Measurements from ENCODE around the gene KCNE3.

KCNE3 gene

GRCh38 chr11:74457356-74457755 is 10.0 kb downstream of the KCNE3 start:
- TF ChIP-seq CTCF (IDR thresholded peaks at IDR 0.05), result no peak
- H3K4me3 ChIP-seq, result no peak overlapping the region
- DNase-seq (ENCODE audit: low spot score), result no peak
- no peak overlapping the region for H3K27ac ChIP-seq

GRCh38 chr11:74453373-74453975 is 13.9 kb downstream of the KCNE3 start:
- DNase-seq (ENCODE audit: low spot score), result no peak
- no peak overlapping the region for H3K27ac ChIP-seq
- no peak overlapping the region for H3K4me3 ChIP-seq
- peak; percentile 30 for TF ChIP-seq CTCF (IDR thresholded peaks at IDR 0.05)

GRCh38 chr11:74452366-74452765 is 15.0 kb downstream of the KCNE3 start:
- no peak overlapping the region for H3K27ac ChIP-seq
- no peak overlapping the region for H3K4me3 ChIP-seq
- no peak for TF ChIP-seq CTCF (IDR thresholded peaks at IDR 0.05)
- DNase-seq (ENCODE audit: low spot score), result no peak

- Histone ChIP-seq H3K4me3 (no peak overlapping the region), H3K27ac (no peak overlapping the region)
- no peak for DNase-seq (ENCODE audit: low spot score)
- TF ChIP-seq CTCF (IDR thresholded peaks at IDR 0.05), result no peak
These were observed 17.0 kb downstream of the KCNE3 start for GRCh38 chr11:74450318-74450717.

GRCh38 chr11:74449369-74449931 is 17.9 kb downstream of the KCNE3 start:
- Histone ChIP-seq H3K4me3 (no peak overlapping the region), H3K27ac (no peak overlapping the region)
- TF ChIP-seq CTCF (IDR thresholded peaks at IDR 0.05), result peak; percentile 50
- no peak for DNase-seq (ENCODE audit: low spot score)

GRCh38 chr11:74447720-74448119 is 19.6 kb downstream of the KCNE3 start:
- no peak for DNase-seq (ENCODE audit: low spot score)
- no peak for TF ChIP-seq CTCF (IDR thresholded peaks at IDR 0.05)
- no peak overlapping the region for H3K4me3 ChIP-seq
- H3K27ac ChIP-seq, result no peak overlapping the region

GRCh38 chr11:74446532-74446938 is 20.8 kb downstream of the KCNE3 start:
- Histone ChIP-seq H3K4me3 (no peak overlapping the region), H3K27ac (no peak overlapping the region)
- no peak for TF ChIP-seq CTCF (IDR thresholded peaks at IDR 0.05)
- no peak for DNase-seq (ENCODE audit: low spot score)
